Measurements from ENCODE around the gene ZNF14.
"Not testable (repeated sequence)": the region's sequence is repeated elsewhere in the genome, so short reads cannot be mapped to it uniquely, and the experiment has no call there.

The ZNF14 gene

DNA sequence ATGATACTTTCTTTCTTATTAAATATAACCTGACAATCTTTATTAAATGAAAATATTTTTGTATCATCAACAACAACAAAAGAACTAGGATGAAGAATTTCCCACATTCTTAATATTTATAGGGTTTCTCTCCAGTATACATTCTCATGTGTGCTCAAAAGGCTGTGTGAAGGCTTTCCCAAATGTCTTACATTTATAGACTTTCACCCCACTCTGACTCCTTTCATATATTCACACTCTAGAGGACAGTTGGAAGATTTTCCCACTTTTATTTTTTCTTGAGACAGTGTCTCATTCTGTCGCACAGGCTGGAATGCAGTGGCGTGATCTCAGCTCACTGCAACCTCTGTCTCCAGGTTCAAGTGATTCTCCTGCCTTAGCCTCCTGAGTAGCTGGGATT lies 22.4 kb downstream of the ZNF14 start:
- POLR2A ChIA-PET (ENCODE audit: low non-redundant PET): no interaction called here
- DNase-seq (ENCODE audit: low spot score): no peak
- CTCF ChIA-PET: no interaction called here
- TF ChIP-seq, protein P1, sequence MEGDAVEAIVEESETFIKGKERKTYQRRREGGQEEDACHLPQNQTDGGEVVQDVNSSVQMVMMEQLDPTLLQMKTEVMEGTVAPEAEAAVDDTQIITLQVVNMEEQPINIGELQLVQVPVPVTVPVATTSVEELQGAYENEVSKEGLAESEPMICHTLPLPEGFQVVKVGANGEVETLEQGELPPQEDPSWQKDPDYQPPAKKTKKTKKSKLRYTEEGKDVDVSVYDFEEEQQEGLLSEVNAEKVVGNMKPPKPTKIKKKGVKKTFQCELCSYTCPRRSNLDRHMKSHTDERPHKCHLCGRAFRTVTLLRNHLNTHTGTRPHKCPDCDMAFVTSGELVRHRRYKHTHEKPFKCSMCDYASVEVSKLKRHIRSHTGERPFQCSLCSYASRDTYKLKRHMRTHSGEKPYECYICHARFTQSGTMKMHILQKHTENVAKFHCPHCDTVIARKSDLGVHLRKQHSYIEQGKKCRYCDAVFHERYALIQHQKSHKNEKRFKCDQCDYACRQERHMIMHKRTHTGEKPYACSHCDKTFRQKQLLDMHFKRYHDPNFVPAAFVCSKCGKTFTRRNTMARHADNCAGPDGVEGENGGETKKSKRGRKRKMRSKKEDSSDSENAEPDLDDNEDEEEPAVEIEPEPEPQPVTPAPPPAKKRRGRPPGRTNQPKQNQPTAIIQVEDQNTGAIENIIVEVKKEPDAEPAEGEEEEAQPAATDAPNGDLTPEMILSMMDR (conservative IDR thresholded peaks at IDR 0.05; ENCODE audit: low read depth): no peak
- no peak overlapping the region for H3K27ac ChIP-seq

DNA sequence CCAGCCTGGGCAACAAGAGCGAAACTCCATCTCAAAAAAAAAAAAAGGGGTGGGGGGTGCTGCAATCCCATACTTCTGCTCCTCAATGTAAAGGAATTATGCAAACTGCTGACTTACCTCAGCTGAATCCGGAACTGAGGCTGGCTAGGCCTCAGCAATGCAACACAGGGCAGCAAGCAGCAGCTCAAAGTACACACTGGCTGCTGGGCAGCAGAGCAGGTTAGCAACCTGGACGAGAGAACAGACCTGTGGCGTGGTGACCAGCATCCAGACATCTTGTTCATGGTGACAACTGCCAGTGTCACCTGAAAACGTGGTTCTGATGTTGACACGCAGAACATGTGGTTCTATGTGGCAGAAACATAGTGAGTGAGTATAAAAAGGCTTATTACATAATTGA lies 28.1 kb downstream of the ZNF14 start:
- DNase-seq (ENCODE audit: low spot score): no peak
- ChIA-PET POLR2A (ENCODE audit: low non-redundant PET) (no interaction called here), CTCF (interaction anchor here (0.5 kb wide), 1 partner anchor 88 kb away, joined by 5 read pairs; no protein-coding TSS in a partner anchor)
- H3K27ac ChIP-seq: no peak overlapping the region
- TF ChIP-seq, protein P1 (conservative IDR thresholded peaks at IDR 0.05; ENCODE audit: low read depth): no peak

DNA sequence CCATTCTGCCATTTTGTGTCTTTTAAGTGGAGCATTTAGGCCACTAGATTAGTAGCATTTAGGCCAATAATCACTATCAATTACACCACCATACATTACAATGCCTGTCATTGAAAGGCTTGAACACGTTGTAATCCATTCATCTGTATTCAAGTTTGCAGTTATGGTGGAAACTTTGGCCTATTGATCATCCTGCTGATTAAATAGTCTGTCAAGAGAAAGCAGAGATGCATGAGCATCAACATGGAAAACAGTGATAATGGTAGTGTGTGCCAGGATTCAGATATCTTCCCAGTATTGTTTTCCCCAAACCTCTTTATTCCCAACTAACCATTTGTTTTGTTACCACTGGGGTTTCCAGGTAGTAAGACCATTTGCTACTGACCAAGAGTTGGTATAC lies 32.4 kb downstream of the ZNF14 start:
- CTCF ChIA-PET; DNase-seq (ENCODE audit: low spot score); H3K27ac ChIP-seq; POLR2A ChIA-PET (ENCODE audit: low non-redundant PET): not testable (repeated sequence)

DNA sequence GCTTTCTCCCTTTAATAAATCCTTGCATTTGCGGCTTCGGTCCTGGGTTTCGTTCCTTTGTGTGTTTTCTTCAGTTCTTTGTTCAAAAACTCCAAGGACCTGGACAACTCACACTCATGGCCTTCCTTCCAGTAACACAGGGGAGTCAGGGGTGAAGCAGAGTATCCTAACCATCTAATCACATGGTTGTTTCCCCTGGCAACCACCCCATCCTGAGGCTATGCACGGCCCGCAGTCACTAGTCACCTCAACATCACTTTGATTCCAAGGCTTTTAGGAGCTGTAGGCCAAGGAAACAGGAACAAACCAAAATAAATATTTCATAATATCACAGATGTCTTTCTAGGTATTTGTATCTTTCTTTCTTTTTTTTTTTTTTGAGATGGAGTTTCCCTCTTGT lies 35.3 kb downstream of the ZNF14 start:
- H3K27ac ChIP-seq: no peak overlapping the region
- TF ChIP-seq, protein P1 (conservative IDR thresholded peaks at IDR 0.05; ENCODE audit: low read depth): no peak
- ChIA-PET CTCF (no interaction called here), POLR2A (ENCODE audit: low non-redundant PET) (no interaction called here)
- no peak for DNase-seq (ENCODE audit: low spot score)

DNA sequence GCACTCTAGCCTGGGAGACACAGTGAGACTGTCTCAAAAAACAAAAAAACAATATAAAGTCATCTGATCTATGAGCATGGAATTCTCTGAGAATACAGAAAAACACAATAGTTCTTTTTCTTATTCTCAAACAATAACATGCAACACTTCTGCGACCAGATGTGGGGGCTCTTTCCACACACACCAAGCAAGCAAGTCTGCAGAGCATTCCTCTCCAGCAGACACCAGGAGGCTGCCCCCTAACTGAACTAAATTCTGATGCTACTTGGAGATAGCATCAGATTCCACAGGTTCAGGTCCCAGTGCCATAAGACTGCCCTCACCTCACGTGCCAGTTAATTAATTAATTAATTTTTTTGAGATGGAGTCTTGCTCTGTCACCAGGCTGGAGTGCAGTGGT lies 36.5 kb downstream of the ZNF14 start:
- H3K27ac ChIP-seq: no peak overlapping the region
- CTCF ChIA-PET: no interaction called here
- no peak for DNase-seq (ENCODE audit: low spot score)
- TF ChIP-seq, protein P1 (conservative IDR thresholded peaks at IDR 0.05; ENCODE audit: low read depth): no peak
- POLR2A ChIA-PET (ENCODE audit: low non-redundant PET): no interaction called here

DNA sequence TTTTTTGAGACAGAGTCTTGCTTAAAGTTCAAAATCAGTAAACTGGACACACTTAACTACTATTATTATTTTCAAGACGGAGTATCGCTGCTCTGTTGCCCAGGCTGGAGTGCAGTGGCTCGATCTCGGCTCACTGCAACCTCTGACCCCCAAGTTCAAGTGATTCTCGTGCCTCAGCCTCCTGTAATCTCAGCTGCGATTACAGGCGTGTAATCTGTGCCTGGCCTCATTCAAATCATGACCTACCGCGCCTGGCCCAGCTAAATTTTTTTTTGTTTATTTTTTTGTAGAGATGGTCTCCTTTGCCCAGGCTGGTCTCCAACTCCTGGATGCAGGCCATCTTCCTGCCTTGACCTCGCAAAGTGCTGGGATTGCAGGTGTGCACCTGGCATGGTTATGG lies 41.2 kb downstream of the ZNF14 start:
- ChIA-PET CTCF (no interaction called here), POLR2A (ENCODE audit: low non-redundant PET) (no interaction called here)
- TF ChIP-seq, protein P1 (conservative IDR thresholded peaks at IDR 0.05; ENCODE audit: low read depth): no peak
- no peak overlapping the region for H3K27ac ChIP-seq
- DNase-seq (ENCODE audit: low spot score): no peak

DNA sequence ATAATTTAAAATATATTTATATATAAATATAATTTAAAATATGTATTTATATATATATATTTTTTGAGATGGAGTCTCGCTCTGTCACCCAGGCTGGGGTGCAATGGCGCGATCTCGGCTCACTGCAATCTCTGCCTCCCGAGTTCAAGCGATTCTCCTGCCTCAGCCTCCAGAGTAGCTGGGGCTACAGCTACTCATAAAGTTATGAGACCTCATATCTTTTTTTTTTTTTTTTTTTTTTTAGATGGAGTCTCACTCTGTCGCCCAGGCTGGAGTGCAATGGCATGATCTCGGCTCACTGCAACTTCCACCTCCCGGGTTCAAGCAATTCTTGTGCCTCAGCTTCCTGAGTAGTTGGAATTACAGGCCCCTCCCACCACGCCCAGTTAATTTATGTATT lies 43.9 kb downstream of the ZNF14 start:
- H3K27ac ChIP-seq; DNase-seq (ENCODE audit: low spot score); POLR2A ChIA-PET (ENCODE audit: low non-redundant PET); CTCF ChIA-PET: not testable (repeated sequence)

DNA sequence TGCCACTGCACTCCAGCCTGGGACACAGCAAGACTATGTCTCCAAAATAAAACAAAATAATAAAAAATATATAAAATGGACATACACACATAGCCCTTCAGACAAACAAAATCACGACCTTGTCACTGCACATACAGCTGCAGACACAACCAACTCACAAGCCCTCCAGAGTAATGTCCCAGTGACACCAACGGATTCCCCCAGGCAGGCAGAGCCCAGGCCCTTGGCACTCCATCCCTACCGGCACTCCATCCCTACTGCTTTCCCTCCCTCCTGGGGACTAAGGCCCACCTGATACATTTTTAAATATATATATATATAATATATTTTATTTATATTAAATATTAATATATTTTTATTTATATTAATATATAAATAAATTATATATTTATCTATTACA lies 45.8 kb downstream of the ZNF14 start:
- DNase-seq (ENCODE audit: low spot score): no peak
- H3K27ac ChIP-seq: no peak overlapping the region
- ChIA-PET POLR2A (ENCODE audit: low non-redundant PET) (no interaction called here), CTCF (no interaction called here)
- TF ChIP-seq, protein P1 (conservative IDR thresholded peaks at IDR 0.05; ENCODE audit: low read depth): no peak

All from RWPE1 (cell line).